ENCODE results near the gene UBXN2A. TPM values are rescaled to one million over a fixed set of nuclear protein-coding genes. Genes with fewer than 3 reads are reported as not detected.

Gene UBXN2A
- total and polyA plus RNA-seq, 10 of the 15 experiments (the other 5 are each of a cell fraction or from before 2014, with no cell fraction given), result 3.7 to 23.5 (median 14.6) TPM

- TF ChIP-seq ZNF687 (IDR thresholded peaks at IDR 0.05) (peak; percentile 74), ZZZ3 (IDR thresholded peaks at IDR 0.05; ENCODE audit: control insufficient read depth, insufficient read length, low read depth) (no peak), PKNOX1 (IDR thresholded peaks at IDR 0.05) (no peak), HCFC1 (IDR thresholded peaks at IDR 0.05; ENCODE audit: low read length) (peak; percentile 20; the same call in 1 of the 2 replicates), ZNF622 (IDR thresholded peaks at IDR 0.05) (no peak), KDM1A (IDR thresholded peaks at IDR 0.05; ENCODE audit: borderline replicate concordance) (no peak), RBBP5 (conservative IDR thresholded peaks at IDR 0.05) (no peak), KAT2A (conservative IDR thresholded peaks at IDR 0.05; ENCODE audit: control insufficient read depth, low read depth, low read length) (no peak), TAF1 (IDR thresholded peaks at IDR 0.05; ENCODE audit: borderline replicate concordance, low read depth, low read length) (peak; percentile 78; the same call in 1 of the 2 replicates), ETV6 (conservative IDR thresholded peaks at IDR 0.05 in 1 of 2, IDR thresholded peaks at IDR 0.05 in 1 of 2; ENCODE audit: borderline replicate concordance in 1 of 2, low read depth in 1 of 2) (no peak), EED (IDR thresholded peaks at IDR 0.05; ENCODE audit: low read depth) (no peak), TARDBP (IDR thresholded peaks at IDR 0.05; ENCODE audit: borderline replicate concordance) (0 out of 2 replicates have a peak, but pooled peaks have one; percentile 30), POLR2AphosphoS2 (IDR thresholded peaks at IDR 0.05; ENCODE audit: low read depth, low read length) (peak; percentile 79; the same call in 1 of the 2 replicates), POLR2AphosphoS5 (IDR thresholded peaks at IDR 0.05; ENCODE audit: low read length) (peak; percentile 85), SREBF2 (IDR thresholded peaks at IDR 0.05; ENCODE audit: low read length) (no peak), EP300 (IDR thresholded peaks at IDR 0.05; ENCODE audit: borderline replicate concordance in 1 of 2, control insufficient read depth in 1 of 2, low read depth in 2 of 2, low read length in 2 of 2) (no peak), KLF5 (IDR thresholded peaks at IDR 0.05; ENCODE audit: partially characterized antibody) (peak; percentile 23), PML (IDR thresholded peaks at IDR 0.05; ENCODE audit: low read length) (no peak; the same call in 1 of the 2 replicates), SUPT20H (IDR thresholded peaks at IDR 0.05; ENCODE audit: borderline replicate concordance, control insufficient read depth, low read depth, low read length) (no peak), BCLAF1 (IDR thresholded peaks at IDR 0.05) (peak; percentile 66; the same call in 1 of the 2 replicates), ASH2L (IDR thresholded peaks at IDR 0.05; ENCODE audit: borderline replicate concordance, low read depth) (no peak), FOXM1 (IDR thresholded peaks at IDR 0.05; ENCODE audit: low read depth, low read length) (no peak), CBX5 (IDR thresholded peaks at IDR 0.05; ENCODE audit: low read depth) (no peak)
Measured at GRCh38 chr2:23939987-23940717, at the start of gene UBXN2A (continued).
